Activated naive CD4-positive, alpha-beta T cell treated with anti-CD3 and anti-CD28 coated beads, Interleukin-2, amount 50 U/mL, for 16 hours (primary cell): ENCODE measurements around the gene CALN1.
"Not testable (repeated sequence)": the region's sequence is repeated elsewhere in the genome, so short reads cannot be mapped to it uniquely, and the experiment has no call there.

Source experiments
- DNase-seq: peaks from one replicate; pipeline ENCODE4 v3.0.0-alpha.2; 2020

Gene CALN1

GRCh38 chr7:71846160-71846559 lies 566.0 kb downstream of the CALN1 start:
- no peak for DNase-seq

DNA sequence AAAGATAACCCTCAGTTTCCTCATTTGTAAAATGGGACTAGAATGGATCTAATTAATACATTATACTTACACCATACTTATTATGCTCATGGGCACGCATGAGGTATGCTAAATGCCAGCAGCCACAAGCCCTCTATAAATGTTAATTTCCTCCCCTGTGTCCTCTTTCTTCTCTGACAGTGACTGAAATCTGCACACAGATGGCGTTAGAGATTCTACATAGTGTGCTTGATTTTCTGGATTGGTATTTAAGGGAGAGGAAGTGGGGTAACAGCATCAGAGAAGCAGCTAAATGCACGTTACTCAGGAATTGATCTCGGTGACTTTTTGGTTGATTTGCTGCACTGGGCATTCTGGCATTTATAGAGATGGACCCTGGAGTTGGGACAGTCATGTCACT lies 568.5 kb downstream of the CALN1 start:
- DNase-seq: no peak

DNA sequence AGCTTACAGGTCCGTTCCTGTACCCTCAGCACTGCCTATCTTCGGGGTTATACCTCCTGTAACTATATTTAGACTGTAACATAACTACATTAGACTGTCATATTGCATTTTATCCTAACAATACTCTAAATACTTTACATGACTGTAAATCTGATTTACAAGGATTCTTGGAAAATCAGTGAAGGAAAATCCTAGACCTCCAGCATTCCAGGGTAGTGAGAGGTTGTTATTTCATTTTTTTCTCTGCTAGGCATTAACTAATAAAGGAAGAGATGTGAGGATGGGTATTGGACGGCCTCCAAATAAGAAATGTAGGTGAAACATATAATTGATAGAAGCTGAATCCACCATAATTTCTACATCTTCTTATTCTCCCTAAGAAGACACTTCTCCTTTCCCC lies 569.4 kb downstream of the CALN1 start:
- DNase-seq: no peak

DNA sequence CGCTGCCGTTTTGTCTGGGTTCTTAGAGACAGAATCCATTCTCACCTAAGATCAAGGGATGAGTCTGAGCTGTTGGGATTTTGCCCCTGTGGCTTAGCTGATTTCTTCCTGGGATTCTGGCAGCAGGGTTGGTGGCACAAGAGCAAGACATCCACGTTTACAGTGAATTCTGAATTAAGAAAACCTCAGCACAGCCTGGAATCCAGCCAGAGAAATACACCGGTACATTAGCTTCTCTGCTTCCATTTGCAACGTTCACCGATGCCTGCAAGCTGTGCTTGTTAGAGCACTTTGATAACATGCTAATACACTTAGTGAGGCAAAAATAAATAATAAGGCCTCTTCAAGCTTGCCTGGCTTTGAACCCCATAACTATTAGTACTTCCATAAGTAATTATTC lies 569.8 kb downstream of the CALN1 start:
- DNase-seq: no peak

DNA sequence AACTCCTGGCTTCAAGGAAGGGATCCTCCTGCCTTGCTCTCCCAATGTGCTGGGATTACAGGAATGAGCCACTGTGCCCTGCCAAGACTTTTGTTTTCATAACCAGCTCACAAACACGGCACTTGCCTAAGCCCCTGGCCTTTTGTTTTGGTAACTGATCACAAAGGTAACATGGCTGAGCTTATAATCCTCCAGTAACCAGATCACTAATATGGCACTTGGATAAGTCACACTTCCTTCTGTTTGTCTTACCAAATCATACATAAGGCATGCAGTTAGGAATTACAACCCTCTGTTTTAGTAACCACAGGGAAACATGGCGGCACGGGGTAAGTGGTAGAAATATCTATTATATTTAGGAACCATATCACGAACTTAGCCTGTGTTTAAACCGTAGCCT lies 577.1 kb downstream of the CALN1 start:
- DNase-seq: no peak

- no peak for DNase-seq
These were observed 582.6 kb downstream of the CALN1 start for GRCh38 chr7:71829515-71829914.

DNA sequence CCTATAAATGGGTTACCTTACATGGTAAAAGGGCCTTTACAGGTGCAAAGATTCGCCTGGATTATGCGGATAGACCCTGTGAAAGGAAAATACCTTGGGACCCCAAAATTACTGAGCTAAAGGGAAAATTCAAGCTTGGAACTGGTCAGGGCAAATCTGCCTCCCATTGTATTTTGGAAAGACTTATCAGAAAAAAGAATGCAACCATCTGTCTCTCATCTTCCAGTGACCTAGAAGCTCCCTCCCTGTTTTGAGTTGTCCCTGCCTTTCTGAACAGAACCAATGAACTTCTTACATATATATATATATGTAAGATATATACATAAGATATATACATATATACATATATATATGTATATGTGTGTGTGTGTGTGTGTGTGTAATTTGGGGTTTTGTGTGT lies 583.8 kb downstream of the CALN1 start:
- no peak for DNase-seq

GRCh38 chr7:71826141-71826540 lies 586.0 kb downstream of the CALN1 start:
- DNase-seq: no peak

DNA sequence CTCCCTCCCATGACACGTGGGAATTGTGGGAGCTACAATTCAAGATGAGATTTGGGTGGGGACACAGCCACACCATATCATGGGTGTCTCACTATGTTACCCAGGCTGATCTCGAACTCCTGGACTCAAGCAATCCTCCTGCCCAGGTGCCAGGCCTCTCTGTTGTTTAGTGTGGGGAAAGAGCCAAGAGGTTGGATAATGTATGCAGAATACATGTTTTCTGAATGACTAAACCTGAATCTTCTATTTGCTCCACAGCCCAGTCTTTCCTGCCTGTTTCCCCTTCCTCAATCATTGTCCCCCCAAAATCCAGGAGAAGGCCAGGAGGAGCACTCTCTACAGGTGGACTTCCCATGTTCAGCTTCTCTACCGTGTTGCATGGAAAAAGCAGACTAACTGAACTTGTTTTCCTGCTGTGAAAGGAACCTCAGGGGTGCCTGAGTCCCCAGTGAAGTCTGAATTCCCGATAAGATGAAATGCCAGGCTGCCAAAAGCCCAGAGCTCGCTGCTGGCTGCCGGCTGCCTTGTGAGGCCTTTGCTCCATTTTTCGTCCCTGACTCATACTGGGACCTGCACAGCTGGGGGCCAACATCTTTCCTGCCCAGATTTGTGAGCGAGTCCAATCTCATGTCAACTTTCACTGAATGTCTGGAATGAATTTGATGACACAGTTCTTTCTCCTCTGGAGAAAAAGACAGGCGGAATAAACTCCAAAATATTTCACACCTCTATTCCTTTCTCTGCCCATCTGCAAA lies 588.0 kb downstream of the CALN1 start:
- no peak for DNase-seq

- DNase-seq: not testable (repeated sequence)
These were observed 589.7 kb downstream of the CALN1 start for GRCh38 chr7:71822406-71822805.

GRCh38 chr7:71817916-71818315 lies 594.2 kb downstream of the CALN1 start:
- no peak for DNase-seq

GRCh38 chr7:71808115-71808514 lies 604.0 kb downstream of the CALN1 start:
- no peak for DNase-seq

- no peak for DNase-seq
These were observed 607.9 kb downstream of the CALN1 start for GRCh38 chr7:71804256-71804655.

DNA sequence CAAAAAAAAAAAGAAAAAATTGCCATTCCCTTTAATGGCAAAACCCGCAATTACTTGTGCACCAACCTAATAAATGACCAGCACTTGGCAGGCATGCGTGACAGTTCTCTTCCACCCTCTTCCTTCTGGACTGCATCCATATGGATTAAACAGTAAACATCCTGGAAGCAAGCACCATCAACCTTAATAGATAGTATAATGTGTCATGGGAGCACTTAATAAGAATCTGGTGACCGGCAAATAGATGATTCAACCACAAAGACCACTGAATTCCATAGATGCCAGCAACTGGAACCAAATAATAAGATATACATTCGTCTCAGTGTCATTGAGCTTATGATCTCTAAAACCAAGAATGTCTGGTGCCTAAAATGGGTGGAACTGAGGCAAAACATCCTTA lies 610.2 kb downstream of the CALN1 start:
- no peak for DNase-seq

DNA sequence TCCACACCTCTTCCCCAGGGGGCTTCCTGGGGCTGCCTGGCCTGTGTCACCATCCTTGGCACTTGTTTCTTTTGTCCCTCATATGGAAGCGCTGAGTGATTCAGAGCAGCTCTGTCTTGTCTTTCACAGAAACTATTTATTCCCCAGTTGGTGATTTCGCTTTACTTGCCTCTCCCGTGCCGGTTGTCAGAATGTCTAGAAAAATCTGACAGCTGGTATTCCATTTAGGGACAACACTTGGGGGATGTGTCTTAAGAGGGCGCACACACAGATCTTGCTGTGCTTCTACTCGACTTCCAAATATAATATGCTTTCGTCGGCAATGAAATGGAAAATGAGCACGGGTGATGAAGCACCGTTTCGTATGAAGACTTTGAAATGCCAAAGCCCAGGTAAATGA lies 611.8 kb downstream of the CALN1 start:
- DNase-seq: no peak

- DNase-seq: no peak
These were observed 616.7 kb downstream of the CALN1 start for GRCh38 chr7:71795410-71795809.

GRCh38 chr7:71793251-71793650 lies 618.9 kb downstream of the CALN1 start:
- no peak for DNase-seq

- no peak for DNase-seq
These were observed 624.6 kb downstream of the CALN1 start for GRCh38 chr7:71787513-71787912.

DNA sequence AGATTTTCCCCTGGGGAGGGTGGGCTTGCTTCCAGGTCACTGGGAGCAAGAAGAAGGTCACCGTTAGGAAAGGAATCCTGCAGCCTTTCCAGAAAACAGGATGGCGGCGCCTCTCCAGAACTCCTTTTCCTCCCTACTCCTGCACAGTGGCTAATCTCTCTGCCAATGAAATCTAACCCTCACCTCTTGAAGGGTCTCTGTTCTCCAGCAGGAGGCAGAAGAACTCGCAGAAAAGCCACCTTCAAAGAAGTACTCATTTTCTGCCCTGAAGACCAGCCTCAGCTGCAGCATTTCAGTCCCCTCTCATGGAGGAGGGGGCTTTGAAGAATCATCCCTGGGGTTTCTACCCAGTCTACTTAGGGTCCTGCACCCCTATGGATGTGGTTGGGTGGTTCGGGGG lies 626.9 kb downstream of the CALN1 start:
- no peak for DNase-seq

DNA sequence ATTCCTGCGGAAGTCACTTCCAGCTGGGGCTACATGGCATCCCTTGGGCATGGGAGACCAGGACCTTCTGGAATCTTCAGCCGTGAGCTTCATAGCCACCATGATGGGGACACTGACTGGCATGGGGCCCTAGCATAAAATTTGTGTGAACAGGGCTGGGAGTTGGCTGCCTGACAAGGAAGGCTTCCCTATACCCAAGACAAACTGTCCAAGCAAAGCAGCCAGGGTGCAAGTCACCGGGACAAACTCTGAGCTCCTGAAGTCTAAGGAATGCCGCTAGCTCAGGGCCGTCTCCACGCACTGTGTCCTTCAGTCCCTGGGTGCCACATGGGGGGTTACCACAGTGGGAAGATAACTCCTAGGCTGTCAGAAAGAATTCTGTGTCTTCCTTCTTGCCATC lies 627.4 kb downstream of the CALN1 start:
- DNase-seq: no peak

GRCh38 chr7:71784180-71784579 lies 628.0 kb downstream of the CALN1 start:
- no peak for DNase-seq

- no peak for DNase-seq
These were observed 628.4 kb downstream of the CALN1 start for GRCh38 chr7:71783779-71784178.

- DNase-seq: no peak
These were observed 630.1 kb downstream of the CALN1 start for GRCh38 chr7:71782051-71782450.

DNA sequence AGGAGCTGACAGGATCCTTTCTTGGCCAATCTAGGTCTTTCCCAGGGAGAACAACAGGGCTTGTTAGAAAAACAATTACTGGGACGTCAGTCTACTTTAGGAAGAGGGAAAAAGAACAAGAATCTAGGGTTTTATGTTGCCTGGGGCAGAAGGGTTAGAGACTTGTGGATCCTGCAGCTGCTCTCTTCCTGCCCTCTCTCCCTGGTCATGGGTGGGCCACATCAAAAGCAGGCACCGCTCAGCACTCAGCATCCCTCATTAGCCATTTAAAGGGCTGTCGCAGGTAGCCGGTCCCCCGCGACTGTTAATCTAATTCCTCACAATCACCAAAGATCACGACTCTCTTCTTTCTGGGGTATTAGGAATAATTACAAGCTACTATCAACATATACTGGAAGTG lies 631.9 kb downstream of the CALN1 start:
- DNase-seq: no peak

DNA sequence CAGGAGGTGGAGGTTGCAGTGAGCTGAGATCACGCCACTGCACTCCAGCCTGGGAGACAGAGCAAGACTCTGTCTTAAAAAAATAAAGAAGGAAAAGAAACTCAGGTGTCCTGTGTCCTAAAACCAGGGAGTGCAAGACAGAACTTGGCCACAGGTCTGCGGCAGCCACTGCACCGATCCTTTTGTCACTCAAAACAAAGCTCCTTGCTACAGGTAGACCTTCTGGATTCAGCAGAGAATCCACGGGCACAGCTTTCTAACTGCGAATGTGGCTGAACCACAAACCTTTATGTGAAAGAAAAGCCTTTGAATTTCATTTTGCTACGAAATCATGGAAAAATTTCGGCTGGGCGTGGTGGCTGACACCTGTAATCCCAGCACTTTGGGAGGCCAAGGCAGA lies 634.9 kb downstream of the CALN1 start:
- DNase-seq: no peak
